ENCODE measurements around the gene ACOT8. TPM values are rescaled to one million over a fixed set of nuclear protein-coding genes. Genes with fewer than 3 reads are reported as not detected.

Gene ACOT8
- total and polyA plus RNA-seq, 2 donors (not counting 1 experiment from before 2014, with no cell fraction given), result 32.4 to 64.7 TPM

DNA sequence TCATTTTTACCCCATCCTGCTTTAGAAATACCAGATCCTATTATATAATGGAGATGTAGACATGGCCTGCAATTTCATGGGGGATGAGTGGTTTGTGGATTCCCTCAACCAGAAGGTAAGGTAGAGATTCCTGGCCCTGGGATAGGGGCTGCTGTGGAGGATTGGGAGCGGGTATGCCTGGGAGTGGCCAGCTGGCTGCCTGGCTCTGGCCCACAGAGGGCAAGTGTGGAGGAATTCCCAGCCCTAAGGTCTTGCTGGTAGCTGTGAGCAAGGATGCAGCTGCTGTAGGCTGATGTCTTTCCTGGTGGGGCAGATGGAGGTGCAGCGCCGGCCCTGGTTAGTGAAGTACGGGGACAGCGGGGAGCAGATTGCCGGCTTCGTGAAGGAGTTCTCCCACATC, 40.5 kb upstream of the ACOT8 start:
- no peak overlapping the region for H2AFZ ChIP-seq (ENCODE audit: insufficient read depth, low read depth, low read length, poor library complexity, severe bottlenecking)
- no peak overlapping the region for H3K4me2 ChIP-seq (replicated peaks; ENCODE audit: low read depth, low read length, poor library complexity, severe bottlenecking)
- CTCF ChIA-PET, result no interaction called here
- H3K9me3 ChIP-seq (ENCODE audit: control extremely low read depth in 1 of 3, control insufficient read depth in 2 of 3, insufficient read depth in 1 of 3, low read length in 2 of 3), result no peaks in the 10 kb centered on the region
- no peak for DNase-seq
- peaks cover 6 to 11% of the 10 kb centered on the region in 2 donors for H3K4me1 ChIP-seq (ENCODE audit: control insufficient read depth in 2 of 2, insufficient read depth in 2 of 2, low read length in 2 of 2)
- H3K9ac ChIP-seq (ENCODE audit: low read length), result no peak overlapping the region
- no peaks in the 10 kb centered on the region for H3K79me2 ChIP-seq (ENCODE audit: control insufficient read depth, insufficient read depth, low read length)
- Mint-ChIP-seq H3K27ac (no peak overlapping the region), H3K4me3 (no peak overlapping the region), H3K4me1 (peaks cover 12% of the 10 kb centered on the region), H3K9me3 (ENCODE audit: insufficient read depth) (no peaks in the 10 kb centered on the region), H3K27me3 (no peaks in the 10 kb centered on the region)
- no peaks in the 10 kb centered on the region for H4K20me1 ChIP-seq (ENCODE audit: control insufficient read depth, insufficient read depth, low read length, poor library complexity, severe bottlenecking)
- no peak overlapping the region for H3K27ac ChIP-seq (ENCODE audit: low read length in 2 of 2)
- TF ChIP-seq CTCF (IDR thresholded peaks at IDR 0.05), result no peak
- TF ChIP-seq EZH2 (IDR thresholded peaks at IDR 0.05; ENCODE audit: borderline replicate concordance, insufficient read depth, low read depth, low read length, poor library complexity, severe bottlenecking), result no peak
- intact Hi-C loops (cut with micrococcal nuclease), result no loop called here
- no peaks in the 10 kb centered on the region for H3K27me3 ChIP-seq (replicated peaks in 1 of 4; ENCODE audit: control extremely low read depth in 1 of 4, control insufficient read depth in 3 of 4, insufficient read depth in 4 of 4, low read length in 3 of 4)
- H3K36me3 ChIP-seq (replicated peaks in 1 of 2; ENCODE audit: control extremely low read depth in 1 of 2, control insufficient read depth in 1 of 2, extremely low read depth in 1 of 2, insufficient read depth in 2 of 2, low read length in 1 of 2), result peaks cover 0 to 26% of the 10 kb centered on the region in 2 experiments
- ATAC-seq (ENCODE audit: low read depth), result no peak
- WGBS (ENCODE audit: insufficient coverage), result 98% methylated on average over 7 of the region's 7 CpGs
- H3K4me3 ChIP-seq (ENCODE audit: control extremely low read depth in 1 of 5, extremely low read depth in 1 of 5, insufficient read depth in 1 of 5, low read depth in 2 of 5, low read length in 4 of 5), result no peak overlapping the region
- POLR2A ChIA-PET, result no interaction called here

DNA sequence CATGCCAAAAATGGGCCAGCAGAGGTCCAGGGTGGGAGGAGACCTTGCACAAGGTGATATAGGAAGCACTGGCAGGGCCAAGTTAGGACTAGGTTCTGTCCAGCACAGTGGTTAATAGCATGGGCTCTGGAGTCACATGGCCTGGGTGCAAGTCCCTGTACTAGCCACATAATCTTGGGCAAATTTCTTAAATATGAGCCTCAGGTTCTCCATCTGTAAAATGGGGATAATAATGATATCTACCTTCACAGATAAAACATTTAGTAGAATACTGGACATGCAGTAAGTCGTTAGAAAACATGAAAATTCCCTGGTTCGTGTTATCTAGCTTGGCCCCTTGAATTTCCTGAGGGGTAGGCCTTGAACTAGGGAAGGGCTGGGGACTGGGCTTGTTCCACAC, 40.1 kb upstream of the ACOT8 start:
- Histone ChIP-seq H3K36me3 (replicated peaks in 1 of 2; ENCODE audit: control extremely low read depth in 1 of 2, control insufficient read depth in 1 of 2, extremely low read depth in 1 of 2, insufficient read depth in 2 of 2, low read length in 1 of 2) (peaks cover 0 to 26% of the 10 kb centered on the region in 2 experiments), H4K20me1 (ENCODE audit: control insufficient read depth, insufficient read depth, low read length, poor library complexity, severe bottlenecking) (no peaks in the 10 kb centered on the region), H3K9ac (ENCODE audit: low read length) (no peak overlapping the region), H3K27ac (ENCODE audit: low read length in 2 of 2) (no peak overlapping the region), H3K79me2 (ENCODE audit: control insufficient read depth, insufficient read depth, low read length) (no peaks in the 10 kb centered on the region), H3K4me2 (replicated peaks; ENCODE audit: low read depth, low read length, poor library complexity, severe bottlenecking) (no peak overlapping the region), H3K4me1 (ENCODE audit: control insufficient read depth in 2 of 2, insufficient read depth in 2 of 2, low read length in 2 of 2) (peaks cover 10 to 12% of the 10 kb centered on the region in 2 donors), H3K27me3 (replicated peaks in 1 of 4; ENCODE audit: control extremely low read depth in 1 of 4, control insufficient read depth in 3 of 4, insufficient read depth in 4 of 4, low read length in 3 of 4) (no peaks in the 10 kb centered on the region), H2AFZ (ENCODE audit: insufficient read depth, low read depth, low read length, poor library complexity, severe bottlenecking) (no peak overlapping the region), H3K9me3 (ENCODE audit: control extremely low read depth in 1 of 3, control insufficient read depth in 2 of 3, insufficient read depth in 1 of 3, low read length in 2 of 3) (no peaks in the 10 kb centered on the region), H3K4me3 (ENCODE audit: control extremely low read depth in 1 of 5, extremely low read depth in 1 of 5, insufficient read depth in 1 of 5, low read depth in 2 of 5, low read length in 4 of 5) (no peak overlapping the region)
- ATAC-seq (ENCODE audit: low read depth) (no peak), DNase-seq (no peak)
- WGBS (ENCODE audit: insufficient coverage), result no CpG with 5 or more reads among the region's 2 CpGs
- ChIA-PET CTCF (interaction anchor here (0.7 kb wide), 1 partner anchor 98 kb away, joined by 3 read pairs; no protein-coding TSS in a partner anchor), POLR2A (no interaction called here)
- peaks cover 13% of the 10 kb centered on the region for H3K4me1 Mint-ChIP-seq
- no peak overlapping the region for H3K4me3 Mint-ChIP-seq
- H3K9me3 Mint-ChIP-seq (ENCODE audit: insufficient read depth), result no peaks in the 10 kb centered on the region
- intact Hi-C loops (cut with micrococcal nuclease), result no loop called here
- TF ChIP-seq CTCF (IDR thresholded peaks at IDR 0.05) (no peak), EZH2 (IDR thresholded peaks at IDR 0.05; ENCODE audit: borderline replicate concordance, insufficient read depth, low read depth, low read length, poor library complexity, severe bottlenecking) (no peak)
- no peaks in the 10 kb centered on the region for H3K27me3 Mint-ChIP-seq
- H3K27ac Mint-ChIP-seq, result no peak overlapping the region

All from B cell (primary cell).